NT2/D1 (cell line): Measurements from ENCODE around the gene DTNB.

Source experiments
- DNase-seq: peaks from one replicate; pipeline ENCODE4 v3.0.0-alpha.2; 2011; ENCODE audit warnings: low read depth, low spot score
- H3K27me3 ChIP-seq: 2 replicates; pipeline ENCODE4 v1.6.0; 2011; ENCODE audit warnings: mild to moderate bottlenecking; ENCODE audit not compliant: insufficient read length, insufficient read depth
- H3K36me3 ChIP-seq: 2 replicates; pipeline ENCODE4 v1.6.1; 2011; ENCODE audit warnings: mild to moderate bottlenecking, low read length, mixed read lengths; ENCODE audit not compliant: insufficient read depth, insufficient read length
- H3K4me1 ChIP-seq: 2 replicates; pipeline ENCODE4 v1.5.1; 2011; ENCODE audit not compliant: insufficient read depth, insufficient read length
- H3K4me3 ChIP-seq: 2 replicates; pipeline ENCODE4 v1.5.1; 2011; ENCODE audit warnings: low read depth; ENCODE audit not compliant: insufficient read length
- H3K9ac ChIP-seq: 2 replicates; pipeline ENCODE4 v1.6.0; 2011; ENCODE audit warnings: low read depth; ENCODE audit not compliant: insufficient read length
- H3K9me3 ChIP-seq: 2 replicates; pipeline ENCODE4 v1.5.1; 2011; ENCODE audit warnings: mild to moderate bottlenecking, low read length; ENCODE audit not compliant: insufficient read depth
- SUZ12 ChIP-seq: IDR thresholded peaks from 2 replicates; pipeline ENCODE4 v1.6.1; 2011; ENCODE audit not compliant: insufficient read length, insufficient read depth; ENCODE audit errors: extremely low read depth
- YY1 ChIP-seq: IDR thresholded peaks from 2 replicates; pipeline ENCODE4 v1.6.1; 2011; ENCODE audit not compliant: insufficient read length, insufficient read depth
- ZNF274 ChIP-seq: IDR thresholded peaks from 2 replicates; pipeline ENCODE4 v1.6.1; 2011; ENCODE audit warnings: mild to moderate bottlenecking, low read depth, low read length

Gene DTNB

GRCh38 chr2:25398534-25398933, 274.8 kb downstream of the DTNB start:
- H3K9me3 ChIP-seq = no peaks in the 10 kb centered on the region
- TF ChIP-seq ZNF274 (no peak), SUZ12 (no peak), YY1 (no peak)
- no peaks in the 10 kb centered on the region for H3K36me3 ChIP-seq
- H3K4me3 ChIP-seq = no peak overlapping the region
- no peak overlapping the region for H3K9ac ChIP-seq
- H3K4me1 ChIP-seq = no peaks in the 10 kb centered on the region
- H3K27me3 ChIP-seq = no peaks in the 10 kb centered on the region
- no peak for DNase-seq

- no peak for DNase-seq
- no peak overlapping the region for H3K4me3 ChIP-seq
- no peaks in the 10 kb centered on the region for H3K27me3 ChIP-seq
- TF ChIP-seq YY1 (no peak), ZNF274 (no peak), SUZ12 (no peak)
- H3K36me3 ChIP-seq = no peaks in the 10 kb centered on the region
- no peaks in the 10 kb centered on the region for H3K9me3 ChIP-seq
- no peak overlapping the region for H3K9ac ChIP-seq
- H3K4me1 ChIP-seq = no peaks in the 10 kb centered on the region
Measured at GRCh38 chr2:25397777-25398176, 275.6 kb downstream of the DTNB start.

- H3K4me1 ChIP-seq = peaks cover 11% of the 10 kb centered on the region
- TF ChIP-seq YY1 (no peak), ZNF274 (no peak), SUZ12 (no peak)
Measured at GRCh38 chr2:25389161-25389560, 284.2 kb downstream of the DTNB start.

GRCh38 chr2:25388491-25388890, 284.9 kb downstream of the DTNB start:
- DNase-seq = no peak
- Histone ChIP-seq H3K4me1 (peaks cover 13% of the 10 kb centered on the region), H3K4me3 (no peak overlapping the region), H3K9me3 (no peaks in the 10 kb centered on the region), H3K36me3 (no peaks in the 10 kb centered on the region), H3K9ac (no peak overlapping the region), H3K27me3 (no peaks in the 10 kb centered on the region)
- no peak for TF ChIP-seq ZNF274
- TF ChIP-seq SUZ12 = no peak
- TF ChIP-seq YY1 = no peak

More at GRCh38 chr2:25389161-25389560, 284.2 kb downstream of the DTNB start:
- H3K9ac ChIP-seq = no peak overlapping the region
- DNase-seq = no peak
- no peaks in the 10 kb centered on the region for H3K9me3 ChIP-seq
- H3K4me3 ChIP-seq = no peak overlapping the region
- H3K36me3 ChIP-seq = no peaks in the 10 kb centered on the region
- H3K27me3 ChIP-seq = no peaks in the 10 kb centered on the region

- TF ChIP-seq ZNF274 = no peak
- no peak for TF ChIP-seq SUZ12
- TF ChIP-seq YY1 = no peak
- DNase-seq = no peak
- Histone ChIP-seq H3K4me1 (peaks cover 13% of the 10 kb centered on the region), H3K27me3 (no peaks in the 10 kb centered on the region), H3K9me3 (no peaks in the 10 kb centered on the region), H3K36me3 (no peaks in the 10 kb centered on the region), H3K4me3 (no peak overlapping the region), H3K9ac (no peak overlapping the region)
Measured at GRCh38 chr2:25387876-25388449, 285.4 kb downstream of the DTNB start.

- no peaks in the 10 kb centered on the region for H3K36me3 ChIP-seq
- no peaks in the 10 kb centered on the region for H3K9me3 ChIP-seq
- H3K27me3 ChIP-seq = no peaks in the 10 kb centered on the region
- TF ChIP-seq YY1 (no peak), ZNF274 (no peak)
- H3K9ac ChIP-seq = no peak overlapping the region
- H3K4me3 ChIP-seq = no peak overlapping the region
- no peak for DNase-seq
- peaks cover 13% of the 10 kb centered on the region for H3K4me1 ChIP-seq
Measured at GRCh38 chr2:25386971-25387875, 286.2 kb downstream of the DTNB start.

GRCh38 chr2:25385910-25386309, 287.5 kb downstream of the DTNB start:
- no peak overlapping the region for H3K9ac ChIP-seq
- H3K4me3 ChIP-seq = no peak overlapping the region
- peaks cover 13% of the 10 kb centered on the region for H3K4me1 ChIP-seq
- TF ChIP-seq YY1 (no peak), SUZ12 (no peak), ZNF274 (no peak)
- no peaks in the 10 kb centered on the region for H3K9me3 ChIP-seq
- no peak for DNase-seq
- H3K36me3 ChIP-seq = no peaks in the 10 kb centered on the region
- no peaks in the 10 kb centered on the region for H3K27me3 ChIP-seq
